Measurements from ENCODE around the gene ZBTB9. TPM values are rescaled to one million over a fixed set of nuclear protein-coding genes. Genes with fewer than 3 reads are reported as not detected.

ZBTB9 gene
- total RNA-seq, 4 donors from 2014 or later = 1.1 to 2.8 (median 2.5) TPM

DNA sequence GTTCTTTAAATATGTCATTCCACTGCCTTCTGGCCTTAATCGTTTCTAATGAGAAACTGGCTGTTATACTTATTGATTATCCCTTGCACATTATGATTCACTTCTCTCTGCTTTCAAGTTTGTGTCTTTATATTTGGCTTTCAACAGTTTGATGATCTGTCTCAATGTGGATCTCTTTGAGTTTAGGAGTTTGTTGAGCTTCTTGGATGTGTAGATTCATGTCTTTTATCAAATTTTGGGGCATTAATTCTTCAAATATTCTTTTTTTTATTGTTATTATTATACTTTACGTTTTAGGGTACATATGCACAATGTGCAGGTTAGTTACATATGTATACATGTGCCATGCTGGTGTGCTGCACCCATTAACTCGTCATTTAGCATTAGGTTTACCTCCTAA is 29.3 kb downstream of the ZBTB9 start:
- TF ChIP-seq, protein P1, sequence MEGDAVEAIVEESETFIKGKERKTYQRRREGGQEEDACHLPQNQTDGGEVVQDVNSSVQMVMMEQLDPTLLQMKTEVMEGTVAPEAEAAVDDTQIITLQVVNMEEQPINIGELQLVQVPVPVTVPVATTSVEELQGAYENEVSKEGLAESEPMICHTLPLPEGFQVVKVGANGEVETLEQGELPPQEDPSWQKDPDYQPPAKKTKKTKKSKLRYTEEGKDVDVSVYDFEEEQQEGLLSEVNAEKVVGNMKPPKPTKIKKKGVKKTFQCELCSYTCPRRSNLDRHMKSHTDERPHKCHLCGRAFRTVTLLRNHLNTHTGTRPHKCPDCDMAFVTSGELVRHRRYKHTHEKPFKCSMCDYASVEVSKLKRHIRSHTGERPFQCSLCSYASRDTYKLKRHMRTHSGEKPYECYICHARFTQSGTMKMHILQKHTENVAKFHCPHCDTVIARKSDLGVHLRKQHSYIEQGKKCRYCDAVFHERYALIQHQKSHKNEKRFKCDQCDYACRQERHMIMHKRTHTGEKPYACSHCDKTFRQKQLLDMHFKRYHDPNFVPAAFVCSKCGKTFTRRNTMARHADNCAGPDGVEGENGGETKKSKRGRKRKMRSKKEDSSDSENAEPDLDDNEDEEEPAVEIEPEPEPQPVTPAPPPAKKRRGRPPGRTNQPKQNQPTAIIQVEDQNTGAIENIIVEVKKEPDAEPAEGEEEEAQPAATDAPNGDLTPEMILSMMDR (IDR thresholded peaks at IDR 0.05; ENCODE audit: low read depth) = no peak

GRCh38 chr6:33488339-33488738 is 34.0 kb downstream of the ZBTB9 start:
- TF ChIP-seq, protein P1 (IDR thresholded peaks at IDR 0.05; ENCODE audit: low read depth) = no peak

DNA sequence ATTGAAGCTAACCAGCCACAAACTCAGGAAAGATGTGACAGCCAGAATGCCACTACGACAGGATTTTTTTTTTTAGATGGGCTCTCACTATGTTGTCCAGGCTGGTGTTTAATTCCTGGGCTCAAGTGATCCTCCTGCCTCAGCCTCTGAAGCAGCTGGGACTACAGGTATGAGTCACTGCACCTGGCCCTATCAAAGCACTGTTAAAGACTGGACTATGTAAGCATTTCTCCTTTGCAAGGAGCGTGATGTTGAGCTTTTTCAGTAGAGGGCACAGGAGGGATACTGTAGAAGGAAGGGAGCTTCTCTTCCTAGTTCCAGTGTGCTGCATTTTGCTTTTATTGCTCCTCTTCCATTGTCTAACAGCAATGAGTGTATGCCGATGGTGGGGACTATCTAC is 35.8 kb downstream of the ZBTB9 start:
- TF ChIP-seq, protein P1 (IDR thresholded peaks at IDR 0.05; ENCODE audit: low read depth) = no peak

DNA sequence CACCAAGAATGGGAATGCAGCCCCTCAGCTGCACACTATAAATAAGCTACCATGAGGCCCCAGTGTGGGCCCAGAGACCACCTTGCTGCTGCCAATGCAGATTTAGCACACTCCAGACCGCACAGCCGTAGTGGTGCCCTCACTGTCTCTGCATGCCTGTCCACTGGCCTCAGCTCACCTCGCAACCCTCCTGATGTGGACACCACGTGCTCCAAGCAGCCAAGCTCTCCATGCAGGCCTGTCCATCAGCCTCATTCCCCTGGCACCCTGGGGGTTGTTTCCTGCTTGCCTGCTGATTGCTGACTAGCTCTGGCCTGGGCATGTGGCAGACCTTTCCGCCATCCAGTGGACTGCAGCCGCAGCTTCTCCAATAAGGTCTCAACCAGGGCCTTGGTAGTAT is 36.2 kb downstream of the ZBTB9 start:
- TF ChIP-seq, protein P1 (IDR thresholded peaks at IDR 0.05; ENCODE audit: low read depth) = no peak

- TF ChIP-seq, protein P1 (IDR thresholded peaks at IDR 0.05; ENCODE audit: low read depth) = no peak
These were observed 37.7 kb downstream of the ZBTB9 start for GRCh38 chr6:33492093-33492492.

GRCh38 chr6:33497157-33497556 is 42.8 kb downstream of the ZBTB9 start:
- TF ChIP-seq, protein P1 (IDR thresholded peaks at IDR 0.05; ENCODE audit: low read depth) = no peak

DNA sequence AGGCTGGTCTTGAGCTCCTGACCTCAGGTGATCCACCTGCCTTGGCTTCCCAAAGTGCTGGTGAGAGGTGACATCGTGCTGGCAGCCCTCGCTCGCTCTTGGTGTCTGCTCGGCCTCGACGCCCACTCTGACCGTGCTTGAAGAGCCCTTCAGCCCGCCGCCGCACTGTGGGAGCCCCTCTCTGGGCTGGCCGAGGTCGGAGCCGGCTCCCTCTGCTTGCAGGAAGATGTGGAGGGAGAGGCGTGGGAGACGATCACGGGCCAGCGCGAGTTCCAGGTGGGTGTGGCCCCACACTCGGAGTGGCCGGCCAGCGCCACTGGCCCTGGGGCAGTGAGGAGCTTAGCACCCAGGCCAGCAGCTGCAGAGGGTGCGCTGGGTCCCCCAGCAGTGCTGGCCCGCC is 48.1 kb downstream of the ZBTB9 start:
- TF ChIP-seq, protein P1 (IDR thresholded peaks at IDR 0.05; ENCODE audit: low read depth) = no peak
